ENCODE data around the gene PCNX3.

GRCh38 chr11:65634109-65634436, 18.5 kb downstream of the PCNX3 start:
- no peak for TF ChIP-seq KAT2A (conservative IDR thresholded peaks at IDR 0.05; ENCODE audit: control insufficient read depth, low read depth, low read length)
- TF ChIP-seq ZNF687 (IDR thresholded peaks at IDR 0.05): no peak
- no peak for TF ChIP-seq BACH1 (IDR thresholded peaks at IDR 0.05; ENCODE audit: borderline replicate concordance)
- TF ChIP-seq MAX (IDR thresholded peaks at IDR 0.05; ENCODE audit: low read depth, low read length): no peak
- no peak for TF ChIP-seq CEBPB (IDR thresholded peaks at IDR 0.05; ENCODE audit: borderline replicate concordance in 1 of 2, low read depth in 2 of 2, low read length in 2 of 2)
- TF ChIP-seq SRF (IDR thresholded peaks at IDR 0.05; ENCODE audit: low read depth in 2 of 2, low read length in 2 of 2): no peak
- TF ChIP-seq, protein P1, sequence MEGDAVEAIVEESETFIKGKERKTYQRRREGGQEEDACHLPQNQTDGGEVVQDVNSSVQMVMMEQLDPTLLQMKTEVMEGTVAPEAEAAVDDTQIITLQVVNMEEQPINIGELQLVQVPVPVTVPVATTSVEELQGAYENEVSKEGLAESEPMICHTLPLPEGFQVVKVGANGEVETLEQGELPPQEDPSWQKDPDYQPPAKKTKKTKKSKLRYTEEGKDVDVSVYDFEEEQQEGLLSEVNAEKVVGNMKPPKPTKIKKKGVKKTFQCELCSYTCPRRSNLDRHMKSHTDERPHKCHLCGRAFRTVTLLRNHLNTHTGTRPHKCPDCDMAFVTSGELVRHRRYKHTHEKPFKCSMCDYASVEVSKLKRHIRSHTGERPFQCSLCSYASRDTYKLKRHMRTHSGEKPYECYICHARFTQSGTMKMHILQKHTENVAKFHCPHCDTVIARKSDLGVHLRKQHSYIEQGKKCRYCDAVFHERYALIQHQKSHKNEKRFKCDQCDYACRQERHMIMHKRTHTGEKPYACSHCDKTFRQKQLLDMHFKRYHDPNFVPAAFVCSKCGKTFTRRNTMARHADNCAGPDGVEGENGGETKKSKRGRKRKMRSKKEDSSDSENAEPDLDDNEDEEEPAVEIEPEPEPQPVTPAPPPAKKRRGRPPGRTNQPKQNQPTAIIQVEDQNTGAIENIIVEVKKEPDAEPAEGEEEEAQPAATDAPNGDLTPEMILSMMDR (IDR thresholded peaks at IDR 0.05 in 2 of 3, conservative IDR thresholded peaks at IDR 0.05 in 1 of 3; ENCODE audit: control insufficient read depth in 2 of 3, extremely low read depth in 1 of 3, insufficient read depth in 1 of 3, low read depth in 3 of 3, low read length in 3 of 3): no peak
- TF ChIP-seq EZH2 (IDR thresholded peaks at IDR 0.05; ENCODE audit: borderline replicate concordance, control insufficient read depth, low read depth, low read length): no peak
- no peak for TF ChIP-seq SIX5 (IDR thresholded peaks at IDR 0.05; ENCODE audit: low read depth, low read length, severe bottlenecking)
- TF ChIP-seq CREB1 (IDR thresholded peaks at IDR 0.05; ENCODE audit: low read depth): no peak
- TF ChIP-seq KDM1A (IDR thresholded peaks at IDR 0.05; ENCODE audit: borderline replicate concordance): no peak
- no peak for TF ChIP-seq PBX3 (IDR thresholded peaks at IDR 0.05; ENCODE audit: insufficient replicate concordance, low read depth, low read length)
- TF ChIP-seq RAD51 (IDR thresholded peaks at IDR 0.05): no peak
- TF ChIP-seq POLR2A (IDR thresholded peaks at IDR 0.05; ENCODE audit: low read depth, low read length): no peak
